Fibroblast of lung (primary cell): Measurements from ENCODE around the gene POLR1A. TPM values are rescaled to one million over a fixed set of nuclear protein-coding genes. Genes with fewer than 3 reads are reported as not detected.

Source experiments
- DNase-seq, 2 donors: peaks; one replicate each; pipeline versions ENCODE4 v3.0.0 to v3.0.0-alpha.2; 2010; ENCODE audit warnings: low read depth in 2 of 2
- H2AFZ ChIP-seq: 2 replicates; pipeline ENCODE4 v1.5.1; 2012; ENCODE audit warnings: low read length, control low read depth, inconsistent platforms
- H3K27ac ChIP-seq: 2 replicates; pipeline ENCODE4 v1.5.1; 2011; ENCODE audit warnings: low read length, control low read depth; ENCODE audit not compliant: insufficient read depth
- H3K27me3 ChIP-seq: 2 replicates; pipeline ENCODE4 v1.5.1; 2011; ENCODE audit warnings: mild to moderate bottlenecking, low read length; ENCODE audit not compliant: control insufficient read depth, insufficient read depth
- H3K36me3 ChIP-seq: 2 replicates; pipeline ENCODE4 v1.5.1; 2011; ENCODE audit warnings: low read length; ENCODE audit not compliant: control insufficient read depth, insufficient read depth
- H3K4me1 ChIP-seq: 2 replicates; pipeline ENCODE4 v1.5.1; 2011; ENCODE audit warnings: low read length; ENCODE audit not compliant: control insufficient read depth, insufficient read depth; ENCODE audit errors: extremely low read depth
- H3K4me2 ChIP-seq: 2 replicates; pipeline ENCODE4 v1.5.1; 2011; ENCODE audit warnings: low read length, control low read depth; ENCODE audit not compliant: insufficient read depth; ENCODE audit errors: extremely low read depth
- H3K4me3 ChIP-seq, 4 experiments: fragments of 200-600 bp in 1 of 4; sonication (generic) in 1 of 4; replicated peaks in 1 of 4; 2 replicates each; pipeline ENCODE4 v1.5.1; 2011 to 2016; ENCODE audit warnings: low read length in 4 of 4, low read depth in 3 of 4, mild to moderate bottlenecking in 3 of 4, control low read depth in 2 of 4, inconsistent platforms in 1 of 4, mixed read lengths in 1 of 4; ENCODE audit not compliant: insufficient read depth in 1 of 4; ENCODE audit errors: control extremely low read depth in 1 of 4
- H3K79me2 ChIP-seq: 2 replicates; pipeline ENCODE4 v1.5.1; 2012; ENCODE audit warnings: mild to moderate bottlenecking, low read length, inconsistent platforms; ENCODE audit not compliant: control insufficient read depth, insufficient read depth
- H3K9ac ChIP-seq: 2 replicates; pipeline ENCODE4 v1.5.1; 2011; ENCODE audit warnings: mild to moderate bottlenecking, low read length, control low read depth; ENCODE audit not compliant: insufficient read depth
- H3K9me3 ChIP-seq: 2 replicates; pipeline ENCODE4 v1.5.1; 2012; ENCODE audit warnings: low read depth, low read length; ENCODE audit not compliant: control insufficient read depth, insufficient read depth
- H4K20me1 ChIP-seq: 2 replicates; pipeline ENCODE4 v1.5.1; 2011; ENCODE audit warnings: low read length; ENCODE audit not compliant: control insufficient read depth, insufficient read depth; ENCODE audit errors: extremely low read depth
- EZH2 ChIP-seq: IDR thresholded peaks from 2 replicates; pipeline ENCODE4 v1.5.1; 2012; ENCODE audit warnings: low read length, control low read depth, mild to moderate bottlenecking; ENCODE audit errors: missing control alignments
- polyA plus RNA-seq, 2 donors: library from polyadenylated mRNA; depleted of rRNA in 1 of 2; stranded (reverse) in 1 of 2; unstranded in 1 of 2; fragments of >200 nt; gene quantifications; 2 replicates each; pipeline ENCODE4 v1.2.1, GENCODE V29; 2011 to 2012; ENCODE audit warnings: missing spikeins in 1 of 2
- total RNA-seq: library from RNA; depleted of rRNA; stranded (reverse); fragments of >200 nt; gene quantifications from 2 replicates; pipeline ENCODE4 v1.2.1, GENCODE V29; 2014
- TF ChIP-seq, protein P1 (sequence below), 2 donors: IDR thresholded peaks in 1 of 2; conservative IDR thresholded peaks in 1 of 2; 1 replicate in 1 of 2; 2 replicates in 1 of 2; pipeline ENCODE4 v1.5.1; 2011 to 2012; ENCODE audit warnings: low read length in 2 of 2, control low read depth in 1 of 2, inconsistent platforms in 1 of 2, low read depth in 1 of 2, mild to moderate bottlenecking in 1 of 2

Gene POLR1A
- total and polyA plus RNA-seq, 2 donors (not counting 1 experiment from before 2014, with no cell fraction given) = 9.4 to 9.9 TPM

DNA sequence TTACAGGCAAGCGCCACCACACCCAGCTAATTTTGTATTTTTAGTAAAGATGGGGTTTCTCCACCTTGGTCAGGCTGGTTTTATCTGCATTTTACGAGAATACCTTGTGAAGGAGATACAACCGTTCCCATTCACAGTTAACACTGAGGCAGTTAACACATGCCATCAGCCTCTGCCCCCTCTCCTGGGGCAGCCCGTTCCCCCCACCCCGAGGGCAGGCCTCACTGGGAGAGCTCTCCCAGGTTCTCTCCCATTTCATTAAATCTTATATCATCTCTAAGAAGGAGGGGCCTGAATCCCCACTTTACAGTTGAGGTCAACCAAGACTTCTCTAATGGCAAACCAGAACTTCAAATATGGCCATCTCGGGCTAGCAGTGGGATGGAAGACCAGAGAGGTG is 121.9 kb downstream of the POLR1A start:
- H3K4me1 ChIP-seq = no peaks in the 10 kb centered on the region
- H3K79me2 ChIP-seq = no peaks in the 10 kb centered on the region
- no peaks in the 10 kb centered on the region for H3K36me3 ChIP-seq
- TF ChIP-seq, protein P1, sequence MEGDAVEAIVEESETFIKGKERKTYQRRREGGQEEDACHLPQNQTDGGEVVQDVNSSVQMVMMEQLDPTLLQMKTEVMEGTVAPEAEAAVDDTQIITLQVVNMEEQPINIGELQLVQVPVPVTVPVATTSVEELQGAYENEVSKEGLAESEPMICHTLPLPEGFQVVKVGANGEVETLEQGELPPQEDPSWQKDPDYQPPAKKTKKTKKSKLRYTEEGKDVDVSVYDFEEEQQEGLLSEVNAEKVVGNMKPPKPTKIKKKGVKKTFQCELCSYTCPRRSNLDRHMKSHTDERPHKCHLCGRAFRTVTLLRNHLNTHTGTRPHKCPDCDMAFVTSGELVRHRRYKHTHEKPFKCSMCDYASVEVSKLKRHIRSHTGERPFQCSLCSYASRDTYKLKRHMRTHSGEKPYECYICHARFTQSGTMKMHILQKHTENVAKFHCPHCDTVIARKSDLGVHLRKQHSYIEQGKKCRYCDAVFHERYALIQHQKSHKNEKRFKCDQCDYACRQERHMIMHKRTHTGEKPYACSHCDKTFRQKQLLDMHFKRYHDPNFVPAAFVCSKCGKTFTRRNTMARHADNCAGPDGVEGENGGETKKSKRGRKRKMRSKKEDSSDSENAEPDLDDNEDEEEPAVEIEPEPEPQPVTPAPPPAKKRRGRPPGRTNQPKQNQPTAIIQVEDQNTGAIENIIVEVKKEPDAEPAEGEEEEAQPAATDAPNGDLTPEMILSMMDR (conservative IDR thresholded peaks at IDR 0.05 in 1 of 2, IDR thresholded peaks at IDR 0.05 in 1 of 2; ENCODE audit: low read depth in 1 of 2, low read length in 2 of 2) = no peak
- TF ChIP-seq EZH2 = no peak
- H4K20me1 ChIP-seq = no peaks in the 10 kb centered on the region
- no peak overlapping the region for H3K4me2 ChIP-seq
- no peak overlapping the region for H3K4me3 ChIP-seq
- no peak overlapping the region for H2AFZ ChIP-seq
- H3K27me3 ChIP-seq = peaks cover 4% of the 10 kb centered on the region
- no peak for DNase-seq
- H3K9ac ChIP-seq = no peak overlapping the region
- no peaks in the 10 kb centered on the region for H3K9me3 ChIP-seq
- no peak overlapping the region for H3K27ac ChIP-seq

- no peak overlapping the region for H3K9ac ChIP-seq
- no peaks in the 10 kb centered on the region for H4K20me1 ChIP-seq
- H3K4me1 ChIP-seq = no peaks in the 10 kb centered on the region
- no peak overlapping the region for H3K4me2 ChIP-seq
- H3K27me3 ChIP-seq = peaks cover 13% of the 10 kb centered on the region
- H3K27ac ChIP-seq = no peak overlapping the region
- H3K9me3 ChIP-seq = no peaks in the 10 kb centered on the region
- TF ChIP-seq, protein P1 (conservative IDR thresholded peaks at IDR 0.05 in 1 of 2, IDR thresholded peaks at IDR 0.05 in 1 of 2; ENCODE audit: low read depth in 1 of 2, low read length in 2 of 2) = no peak
- no peak for TF ChIP-seq EZH2
- no peak overlapping the region for H2AFZ ChIP-seq
- H3K4me3 ChIP-seq = no peak overlapping the region
- DNase-seq = no peak
- H3K79me2 ChIP-seq = no peaks in the 10 kb centered on the region
- no peaks in the 10 kb centered on the region for H3K36me3 ChIP-seq
Measured at GRCh38 chr2:85981579-85982247, 124.0 kb downstream of the POLR1A start.

DNA sequence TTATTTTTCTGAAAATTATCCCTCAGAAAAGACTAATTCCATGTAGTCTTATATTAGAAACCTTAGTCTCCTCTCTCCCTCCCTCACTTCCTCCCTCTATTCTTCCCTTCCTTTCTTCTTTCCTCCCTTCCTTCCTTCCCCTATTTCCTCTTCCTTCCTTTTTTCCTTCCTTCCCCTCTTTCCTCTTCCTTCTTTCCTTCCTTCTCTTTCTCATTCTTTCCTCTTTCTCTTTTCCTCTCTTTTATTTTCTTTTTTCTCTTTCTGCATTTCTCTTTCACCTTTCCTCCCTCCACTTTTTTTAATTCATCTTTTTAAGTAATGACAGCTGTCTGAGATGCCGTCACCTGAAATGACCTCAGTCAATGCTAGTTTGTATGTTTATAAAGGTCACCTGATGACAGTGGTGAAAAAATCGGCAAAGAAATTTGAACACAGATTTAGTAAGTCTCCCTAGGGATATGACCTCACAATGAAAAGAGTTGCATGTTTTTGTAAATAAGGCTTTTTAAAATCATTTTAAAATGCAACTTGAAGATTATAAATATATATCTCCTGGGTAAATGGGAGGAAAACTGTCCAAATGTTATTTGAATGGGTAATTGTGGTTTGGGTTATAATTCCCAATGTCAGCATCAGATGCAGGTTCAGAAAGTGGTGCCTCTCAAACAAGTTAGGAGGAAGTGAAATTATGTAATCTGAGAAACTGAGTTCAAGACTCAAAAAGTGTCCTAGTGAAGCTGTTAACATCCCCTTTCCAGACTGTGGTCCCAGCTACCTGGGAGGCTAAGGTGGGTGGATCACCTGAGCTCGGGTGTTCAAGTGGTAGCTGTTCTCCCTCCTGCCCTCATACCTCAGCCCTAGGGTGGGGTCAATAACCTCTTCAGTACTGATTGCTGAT is 126.6 kb downstream of the POLR1A start:
- Histone ChIP-seq H3K27ac (no peak overlapping the region), H4K20me1 (no peaks in the 10 kb centered on the region), H2AFZ (no peak overlapping the region), H3K4me2 (no peak overlapping the region), H3K4me3 (no peak overlapping the region), H3K4me1 (no peaks in the 10 kb centered on the region), H3K9me3 (no peaks in the 10 kb centered on the region), H3K36me3 (no peaks in the 10 kb centered on the region), H3K9ac (no peak overlapping the region), H3K27me3 (peaks cover 31% of the 10 kb centered on the region), H3K79me2 (no peaks in the 10 kb centered on the region)
- no peak for DNase-seq
- TF ChIP-seq, protein P1 (conservative IDR thresholded peaks at IDR 0.05 in 1 of 2, IDR thresholded peaks at IDR 0.05 in 1 of 2; ENCODE audit: low read depth in 1 of 2, low read length in 2 of 2) = no peak
- no peak for TF ChIP-seq EZH2
